Adrenal gland (tissue), 5 donors: ENCODE data around the gene PHKB.

Experiments
- CTCF ChIP-seq, 6 experiments: fragments of 450-650 bp in 4 of 6; fragments of 200-600 bp in 2 of 6; sonication (generic) in 1 of 6; IDR thresholded peaks; 1 replicate in 5 of 6; 2 replicates in 1 of 6; pipeline versions ENCODE4 v1.5.1 to v1.8.0; 2016 to 2021; ENCODE audit warnings: antibody characterized with exemption in 6 of 6, mild to moderate bottlenecking in 2 of 6, moderate library complexity in 1 of 6
- POLR2A ChIP-seq, 2 donors: fragments of 450-650 bp; IDR thresholded peaks; one replicate each; pipeline ENCODE4 v1.6.1; 2017; ENCODE audit warnings: antibody characterized with exemption in 2 of 2, mild to moderate bottlenecking in 2 of 2, moderate library complexity in 1 of 2
- donor health status: DM: no; HTN: no; CAD: no.

- TF ChIP-seq CTCF (IDR thresholded peaks at IDR 0.05) (no peak), POLR2A (IDR thresholded peaks at IDR 0.05) (no peak)
These were observed 206.8 kb downstream of the PHKB start for GRCh38 chr16:47667956-47668355.
